GM21360 (cell line): ENCODE measurements around the gene FN3K.

Experiments used
- ATAC-seq: cut with Tn5 transposase; IDR thresholded peaks from one replicate; pipeline ENCODE4 v1.9.1; 2021; ENCODE audit warnings: mild to moderate bottlenecking, moderate library complexity; ENCODE audit not compliant: unreplicated experiment

The FN3K gene

DNA sequence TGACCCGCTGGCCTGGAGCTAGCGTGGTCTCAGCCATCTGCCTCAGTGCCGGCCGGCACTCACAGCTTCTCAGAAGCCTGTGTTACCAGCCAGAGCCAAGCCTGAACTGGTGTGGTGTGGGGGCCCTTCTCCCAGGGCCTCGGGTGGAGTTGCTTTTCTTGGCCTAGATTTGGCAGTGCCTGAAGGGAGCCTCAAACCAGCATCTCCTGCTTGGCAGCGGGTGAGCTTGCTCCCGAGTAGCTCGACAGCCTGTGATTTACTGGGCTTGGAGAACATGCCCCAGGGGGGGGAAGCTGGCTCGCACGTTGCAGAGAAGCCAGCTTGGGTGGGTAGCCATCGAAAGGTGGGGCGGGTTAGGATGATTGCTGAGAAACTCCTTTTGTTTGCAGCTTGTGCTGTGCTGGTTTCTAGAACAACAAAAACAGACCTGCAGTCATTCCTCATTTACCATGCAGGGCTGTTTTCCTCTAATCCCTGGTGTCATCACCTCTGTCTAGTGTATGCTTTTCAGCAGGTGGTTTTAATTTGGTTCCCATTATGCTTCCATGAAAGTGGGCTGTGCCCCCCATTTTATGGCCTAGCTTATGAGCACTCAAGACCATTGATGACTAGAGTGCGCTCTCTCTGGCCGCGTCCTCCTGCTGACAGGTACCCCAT, 58.7 kb downstream of the FN3K start:
- no peak for ATAC-seq

DNA sequence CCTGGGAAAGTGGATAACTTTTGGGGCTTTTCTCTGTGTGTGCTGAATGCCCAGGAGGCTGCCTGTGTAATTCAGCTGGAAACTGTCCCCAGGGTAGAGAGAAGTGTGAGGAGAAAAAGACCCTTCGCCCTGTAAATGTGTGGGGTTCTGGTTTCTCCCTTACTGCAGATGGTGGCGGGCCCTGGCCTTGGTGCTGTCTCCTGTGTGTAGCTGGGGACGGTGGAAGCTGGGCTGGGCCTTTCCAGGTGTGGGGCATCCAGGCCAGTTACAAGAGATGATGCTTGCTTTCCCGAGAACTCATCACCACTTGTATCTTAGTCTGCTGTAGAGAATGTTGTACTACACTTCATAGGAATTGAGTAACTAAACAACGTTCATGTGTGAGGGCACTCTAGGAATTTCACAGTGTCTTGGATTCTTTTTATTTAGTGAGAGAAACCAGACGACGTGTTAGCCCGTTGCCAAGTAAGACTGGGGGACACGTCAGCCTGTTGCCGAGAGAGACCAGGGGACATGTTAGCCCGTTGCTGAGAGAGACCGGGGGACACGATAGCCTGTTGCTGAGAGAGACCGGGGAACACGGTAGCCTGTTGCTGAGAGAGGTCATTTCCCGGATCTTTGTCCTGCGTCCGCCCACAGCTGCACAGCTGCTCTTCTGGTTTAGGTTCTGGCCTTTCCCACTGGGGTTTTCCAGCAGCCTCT, 59.5 kb downstream of the FN3K start:
- ATAC-seq = no peak

DNA sequence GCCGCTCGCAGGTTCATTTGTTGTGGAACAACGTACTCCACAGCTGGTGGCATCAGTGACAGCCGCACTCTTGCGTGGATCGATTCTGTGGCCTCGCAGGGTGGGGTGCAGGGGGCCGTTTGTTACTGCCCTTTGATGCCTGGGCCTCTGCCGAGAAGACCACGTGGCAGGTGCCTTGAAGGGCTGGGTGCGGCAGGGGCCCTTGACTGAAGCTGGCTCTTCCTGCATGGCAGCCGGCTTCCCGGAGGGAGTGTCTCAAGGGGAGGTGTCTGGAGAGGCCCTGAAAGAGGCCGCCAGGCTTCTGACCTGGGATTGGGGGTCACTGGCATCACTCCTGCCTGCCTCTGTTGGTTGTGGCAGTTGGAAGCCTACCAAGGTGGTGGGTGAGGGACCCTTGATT, 60.2 kb downstream of the FN3K start:
- ATAC-seq = no peak

DNA sequence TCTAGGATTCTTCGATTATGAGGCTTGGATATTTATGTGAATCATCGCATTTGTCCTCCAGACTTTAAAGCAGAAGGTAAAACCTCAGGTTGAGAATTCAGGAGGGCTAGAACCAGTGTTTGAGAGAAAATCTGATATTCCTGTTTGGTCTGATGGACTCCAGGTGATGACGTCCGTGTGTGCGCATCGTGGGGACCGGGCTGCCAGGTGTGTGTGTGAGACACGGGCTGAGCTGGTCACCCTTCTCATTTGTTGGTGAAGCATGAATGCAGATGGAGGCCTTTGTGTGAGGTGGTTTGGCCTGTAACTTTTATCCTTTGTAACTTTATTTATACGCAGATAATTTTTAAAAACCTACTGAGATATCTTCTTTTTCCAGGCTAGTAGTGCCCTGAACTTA, 61.6 kb downstream of the FN3K start:
- no peak for ATAC-seq

DNA sequence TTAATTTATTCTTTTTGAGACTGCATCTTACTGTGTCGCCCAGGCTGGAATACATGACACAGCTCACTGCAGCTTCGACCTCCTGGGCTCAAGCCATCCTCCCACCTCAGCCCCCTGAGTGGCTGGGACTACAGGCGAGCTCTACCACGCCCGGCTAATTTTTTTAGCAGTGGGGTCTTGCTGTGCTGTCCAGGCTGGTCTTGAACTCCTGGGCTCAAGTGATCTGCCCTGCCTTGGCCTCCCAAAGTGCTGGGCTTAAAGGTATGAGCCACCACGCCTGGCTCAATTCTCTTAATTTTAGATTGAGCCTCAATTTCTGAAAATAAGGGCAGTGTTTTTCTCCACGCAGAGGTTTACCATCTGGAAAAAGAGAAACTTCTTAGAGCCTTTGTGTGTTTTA, 63.3 kb downstream of the FN3K start:
- ATAC-seq = no peak

DNA sequence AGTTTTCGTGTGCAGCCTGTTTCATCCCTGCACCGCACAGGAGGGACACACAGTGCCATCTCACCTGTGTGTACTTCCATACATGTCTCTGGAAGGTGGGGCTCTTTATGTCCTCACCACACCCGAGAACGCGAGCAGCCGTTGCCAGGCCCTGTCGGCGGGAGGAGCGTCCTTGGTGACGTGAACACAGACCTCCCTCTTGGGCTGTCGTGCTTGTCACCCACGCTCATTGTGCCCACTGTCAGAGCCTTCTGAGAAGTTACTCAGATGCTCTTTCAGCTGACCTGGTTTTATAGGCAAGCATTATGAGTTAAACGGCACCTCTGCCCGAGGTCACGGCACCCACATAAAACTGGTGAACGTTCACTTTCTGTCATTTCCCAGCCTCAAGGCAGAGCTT, 64.2 kb downstream of the FN3K start:
- no peak for ATAC-seq
